WTC11 (cell line): ENCODE data around the gene TREML1. TPM values are rescaled to one million over a fixed set of nuclear protein-coding genes. Genes with fewer than 3 reads are reported as not detected.

Experiments used
- ATAC-seq: fragments of 200-7000 bp; cut with Tn5 transposase; 2 replicates; pipeline ENCODE4 v1.10.0; 2021; ENCODE audit warnings: mild to moderate bottlenecking, moderate library complexity
- CTCF ChIA-PET: fragments of 300-600 bp; sonication (Branson Sonifier 250); formaldehyde crosslinking; loops from one replicate; lab custom pipeline; 2021; ENCODE audit warnings: antibody characterized with exemption; lab: Charles Lee
- POLR2A ChIA-PET: fragments of 350-600 bp; sonication (Branson Sonifier 250); formaldehyde crosslinking; loops from one replicate; lab custom pipeline; 2021; ENCODE audit warnings: antibody characterized with exemption; lab: Charles Lee
- DNase-seq: peaks from one replicate; pipeline ENCODE4 v3.0.0; 2021; ENCODE audit warnings: low spot score
- H3K27ac Mint-ChIP-seq: 2 replicates; pipeline ENCODE4 v1.8.0; 2021; ENCODE audit warnings: mixed read lengths
- H3K27me3 Mint-ChIP-seq: 2 replicates; pipeline ENCODE4 v1.8.0; 2021; ENCODE audit warnings: low read depth, mild to moderate bottlenecking, moderate library complexity, mixed read lengths
- H3K36me3 Mint-ChIP-seq: 2 replicates; pipeline ENCODE4 v1.8.0; 2021; ENCODE audit warnings: mixed read lengths
- H3K4me1 Mint-ChIP-seq: 2 replicates; pipeline ENCODE4 v1.8.0; 2022; ENCODE audit warnings: mixed read lengths
- H3K4me3 Mint-ChIP-seq: 2 replicates; pipeline ENCODE4 v1.8.0; 2021; ENCODE audit warnings: mild to moderate bottlenecking, moderate library complexity, mixed read lengths
- H3K9me3 Mint-ChIP-seq: 2 replicates; pipeline ENCODE4 v1.8.0; 2021; ENCODE audit warnings: mixed read lengths
- ATF1 ChIP-seq: sonication (generic); formaldehyde crosslinking; IDR thresholded peaks from 2 replicates; pipeline ENCODE4 v1.8.1; 2023; ENCODE audit warnings: mild to moderate bottlenecking, moderate library complexity, missing genetic modification reagents
- CBFB ChIP-seq: sonication (generic); formaldehyde crosslinking; IDR thresholded peaks from 2 replicates; pipeline ENCODE4 v1.8.1; 2022; ENCODE audit warnings: mild to moderate bottlenecking, low read depth, missing genetic modification reagents
- FOXP1 ChIP-seq: sonication (generic); formaldehyde crosslinking; IDR thresholded peaks from 2 replicates; pipeline ENCODE4 v1.8.0; 2022; ENCODE audit warnings: missing genetic modification reagents, mild to moderate bottlenecking, moderate library complexity, borderline replicate concordance
- HMGA2 ChIP-seq: fragments of 250-450 bp; sonication (Bioruptor Pico); IDR thresholded peaks from 2 replicates; pipeline ENCODE4 v1.4.0; 2021; ENCODE audit warnings: mild to moderate bottlenecking, moderate library complexity
- RELA ChIP-seq: sonication (generic); formaldehyde crosslinking; IDR thresholded peaks from 2 replicates; pipeline ENCODE4 v1.8.1; 2022; ENCODE audit warnings: missing genetic modification reagents, mild to moderate bottlenecking, borderline replicate concordance
- RORB ChIP-seq: fragments of 250-450 bp; sonication (Bioruptor Pico); IDR thresholded peaks from 2 replicates; pipeline ENCODE4 v1.9.0; 2021; ENCODE audit warnings: mild to moderate bottlenecking
- SMAD3 ChIP-seq: sonication (generic); formaldehyde crosslinking; IDR thresholded peaks from 2 replicates; pipeline ENCODE4 v1.8.0; 2022; ENCODE audit warnings: missing genetic modification reagents, mild to moderate bottlenecking, borderline replicate concordance
- TEAD1 ChIP-seq: sonication (generic); formaldehyde crosslinking; IDR thresholded peaks from 2 replicates; pipeline ENCODE4 v1.8.0; 2022; ENCODE audit warnings: mild to moderate bottlenecking, missing genetic modification reagents
- TEAD4 ChIP-seq: sonication (generic); formaldehyde crosslinking; IDR thresholded peaks from 2 replicates; pipeline ENCODE4 v1.8.0; 2022; ENCODE audit warnings: mild to moderate bottlenecking, missing genetic modification reagents
- ZNF423 ChIP-seq: fragments of 250-450 bp; sonication (Bioruptor Pico); IDR thresholded peaks from 2 replicates; pipeline ENCODE4 v2.1.2; 2022; ENCODE audit warnings: mild to moderate bottlenecking, moderate library complexity
- ZNF671 ChIP-seq: fragments of 250-450 bp; sonication (Bioruptor Pico); IDR thresholded peaks from 2 replicates; pipeline ENCODE4 v1.8.0; 2021; ENCODE audit warnings: mild to moderate bottlenecking
- total RNA-seq: library from RNA; stranded (reverse); gene quantifications from 3 replicates; pipeline ENCODE4 v1.2.3, GENCODE V29; 2021
- TF ChIP-seq, protein P1 (sequence below): fragments of 250-450 bp; sonication (Bioruptor Pico); IDR thresholded peaks from 2 replicates; pipeline ENCODE4 v1.8.0; 2021; ENCODE audit warnings: mild to moderate bottlenecking
- TF ChIP-seq, protein P2 (sequence below): sonication (generic); formaldehyde crosslinking; IDR thresholded peaks from 2 replicates; pipeline ENCODE4 v1.8.1; 2023; ENCODE audit warnings: mild to moderate bottlenecking, moderate library complexity, missing genetic modification reagents
- TF ChIP-seq, protein P3 (sequence below): fragments of 250-450 bp; sonication (Bioruptor Pico); IDR thresholded peaks from 2 replicates; pipeline ENCODE4 v1.9.0; 2021; ENCODE audit warnings: mild to moderate bottlenecking
- TF ChIP-seq, protein P4 (sequence below): sonication (generic); formaldehyde crosslinking; IDR thresholded peaks from 2 replicates; pipeline ENCODE4 v1.8.0; 2023; ENCODE audit warnings: mild to moderate bottlenecking, missing genetic modification reagents
- TF ChIP-seq, protein P5 (sequence below): sonication (generic); formaldehyde crosslinking; IDR thresholded peaks from 2 replicates; pipeline ENCODE4 v1.8.1; 2022; ENCODE audit warnings: low read depth, missing genetic modification reagents, borderline replicate concordance
- TF ChIP-seq, protein P6 (sequence below): fragments of 250-450 bp; sonication (Bioruptor Pico); IDR thresholded peaks from 2 replicates; pipeline ENCODE4 v1.9.0; 2021; ENCODE audit warnings: mild to moderate bottlenecking
- TF ChIP-seq, protein P7 (sequence below): sonication (generic); formaldehyde crosslinking; IDR thresholded peaks from 2 replicates; pipeline ENCODE4 v1.8.0; 2022; ENCODE audit warnings: mild to moderate bottlenecking, missing genetic modification reagents

The TREML1 gene
- total RNA-seq, 1 experiment from 2014 or later: not detected

DNA sequence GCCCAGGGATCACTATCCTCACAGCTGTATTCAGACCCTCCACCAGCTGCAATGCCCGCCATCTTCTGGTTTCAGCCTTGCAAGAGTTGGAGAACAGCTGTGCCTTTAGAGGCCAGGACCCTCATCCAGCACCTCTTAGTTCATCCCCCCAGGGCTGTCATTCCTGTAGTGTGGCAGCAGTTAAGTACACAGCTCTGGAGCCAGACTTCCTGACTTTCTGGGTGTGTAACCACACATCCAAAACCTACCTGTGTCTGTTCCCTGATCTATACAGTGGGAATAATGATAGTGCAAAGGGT, 9.2 kb upstream of the TREML1 start:
- DNase-seq: no peak
- ChIA-PET CTCF (no interaction called here), POLR2A (no interaction called here)
- no peak overlapping the region for H3K4me3 Mint-ChIP-seq
- peaks cover 4% of the 10 kb centered on the region; the same call in 1 of the 2 replicates for H3K27me3 Mint-ChIP-seq
- no peaks in the 10 kb centered on the region for H3K9me3 Mint-ChIP-seq
- no peaks in the 10 kb centered on the region for H3K36me3 Mint-ChIP-seq
- no peak for ATAC-seq
- H3K4me1 Mint-ChIP-seq: no peaks in the 10 kb centered on the region
- TF ChIP-seq, protein P1, sequence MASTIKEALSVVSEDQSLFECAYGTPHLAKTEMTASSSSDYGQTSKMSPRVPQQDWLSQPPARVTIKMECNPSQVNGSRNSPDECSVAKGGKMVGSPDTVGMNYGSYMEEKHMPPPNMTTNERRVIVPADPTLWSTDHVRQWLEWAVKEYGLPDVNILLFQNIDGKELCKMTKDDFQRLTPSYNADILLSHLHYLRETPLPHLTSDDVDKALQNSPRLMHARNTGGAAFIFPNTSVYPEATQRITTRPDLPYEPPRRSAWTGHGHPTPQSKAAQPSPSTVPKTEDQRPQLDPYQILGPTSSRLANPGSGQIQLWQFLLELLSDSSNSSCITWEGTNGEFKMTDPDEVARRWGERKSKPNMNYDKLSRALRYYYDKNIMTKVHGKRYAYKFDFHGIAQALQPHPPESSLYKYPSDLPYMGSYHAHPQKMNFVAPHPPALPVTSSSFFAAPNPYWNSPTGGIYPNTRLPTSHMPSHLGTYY (CRISPR knock-in tag): no peak
- TF ChIP-seq ZNF423: no peak
- TF ChIP-seq, protein P2, sequence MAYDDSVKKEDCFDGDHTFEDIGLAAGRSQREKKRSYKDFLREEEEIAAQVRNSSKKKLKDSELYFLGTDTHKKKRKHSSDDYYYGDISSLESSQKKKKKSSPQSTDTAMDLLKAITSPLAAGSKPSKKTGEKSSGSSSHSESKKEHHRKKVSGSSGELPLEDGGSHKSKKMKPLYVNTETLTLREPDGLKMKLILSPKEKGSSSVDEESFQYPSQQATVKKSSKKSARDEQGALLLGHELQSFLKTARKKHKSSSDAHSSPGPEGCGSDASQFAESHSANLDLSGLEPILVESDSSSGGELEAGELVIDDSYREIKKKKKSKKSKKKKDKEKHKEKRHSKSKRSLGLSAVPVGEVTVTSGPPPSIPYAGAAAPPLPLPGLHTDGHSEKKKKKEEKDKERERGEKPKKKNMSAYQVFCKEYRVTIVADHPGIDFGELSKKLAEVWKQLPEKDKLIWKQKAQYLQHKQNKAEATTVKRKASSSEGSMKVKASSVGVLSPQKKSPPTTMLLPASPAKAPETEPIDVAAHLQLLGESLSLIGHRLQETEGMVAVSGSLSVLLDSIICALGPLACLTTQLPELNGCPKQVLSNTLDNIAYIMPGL (CRISPR knock-in tag): no peak
- no peak for TF ChIP-seq FOXP1 (CRISPR knock-in tag)
- no peak for TF ChIP-seq SMAD3 (CRISPR knock-in tag)
- no peak for TF ChIP-seq TEAD4 (CRISPR knock-in tag)
- TF ChIP-seq, protein P3, sequence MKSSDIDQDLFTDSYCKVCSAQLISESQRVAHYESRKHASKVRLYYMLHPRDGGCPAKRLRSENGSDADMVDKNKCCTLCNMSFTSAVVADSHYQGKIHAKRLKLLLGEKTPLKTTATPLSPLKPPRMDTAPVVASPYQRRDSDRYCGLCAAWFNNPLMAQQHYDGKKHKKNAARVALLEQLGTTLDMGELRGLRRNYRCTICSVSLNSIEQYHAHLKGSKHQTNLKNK (CRISPR knock-in tag): no peak
- no peak for TF ChIP-seq ZNF671 (CRISPR knock-in tag)
- TF ChIP-seq RORB (CRISPR knock-in tag): no peak
- TF ChIP-seq, protein P4, sequence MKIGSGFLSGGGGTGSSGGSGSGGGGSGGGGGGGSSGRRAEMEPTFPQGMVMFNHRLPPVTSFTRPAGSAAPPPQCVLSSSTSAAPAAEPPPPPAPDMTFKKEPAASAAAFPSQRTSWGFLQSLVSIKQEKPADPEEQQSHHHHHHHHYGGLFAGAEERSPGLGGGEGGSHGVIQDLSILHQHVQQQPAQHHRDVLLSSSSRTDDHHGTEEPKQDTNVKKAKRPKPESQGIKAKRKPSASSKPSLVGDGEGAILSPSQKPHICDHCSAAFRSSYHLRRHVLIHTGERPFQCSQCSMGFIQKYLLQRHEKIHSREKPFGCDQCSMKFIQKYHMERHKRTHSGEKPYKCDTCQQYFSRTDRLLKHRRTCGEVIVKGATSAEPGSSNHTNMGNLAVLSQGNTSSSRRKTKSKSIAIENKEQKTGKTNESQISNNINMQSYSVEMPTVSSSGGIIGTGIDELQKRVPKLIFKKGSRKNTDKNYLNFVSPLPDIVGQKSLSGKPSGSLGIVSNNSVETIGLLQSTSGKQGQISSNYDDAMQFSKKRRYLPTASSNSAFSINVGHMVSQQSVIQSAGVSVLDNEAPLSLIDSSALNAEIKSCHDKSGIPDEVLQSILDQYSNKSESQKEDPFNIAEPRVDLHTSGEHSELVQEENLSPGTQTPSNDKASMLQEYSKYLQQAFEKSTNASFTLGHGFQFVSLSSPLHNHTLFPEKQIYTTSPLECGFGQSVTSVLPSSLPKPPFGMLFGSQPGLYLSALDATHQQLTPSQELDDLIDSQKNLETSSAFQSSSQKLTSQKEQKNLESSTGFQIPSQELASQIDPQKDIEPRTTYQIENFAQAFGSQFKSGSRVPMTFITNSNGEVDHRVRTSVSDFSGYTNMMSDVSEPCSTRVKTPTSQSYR: no peak
- TF ChIP-seq, protein P5, sequence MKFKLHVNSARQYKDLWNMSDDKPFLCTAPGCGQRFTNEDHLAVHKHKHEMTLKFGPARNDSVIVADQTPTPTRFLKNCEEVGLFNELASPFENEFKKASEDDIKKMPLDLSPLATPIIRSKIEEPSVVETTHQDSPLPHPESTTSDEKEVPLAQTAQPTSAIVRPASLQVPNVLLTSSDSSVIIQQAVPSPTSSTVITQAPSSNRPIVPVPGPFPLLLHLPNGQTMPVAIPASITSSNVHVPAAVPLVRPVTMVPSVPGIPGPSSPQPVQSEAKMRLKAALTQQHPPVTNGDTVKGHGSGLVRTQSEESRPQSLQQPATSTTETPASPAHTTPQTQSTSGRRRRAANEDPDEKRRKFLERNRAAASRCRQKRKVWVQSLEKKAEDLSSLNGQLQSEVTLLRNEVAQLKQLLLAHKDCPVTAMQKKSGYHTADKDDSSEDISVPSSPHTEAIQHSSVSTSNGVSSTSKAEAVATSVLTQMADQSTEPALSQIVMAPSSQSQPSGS (CRISPR knock-in tag): no peak
- no peak for TF ChIP-seq HMGA2
- TF ChIP-seq CBFB: no peak
- TF ChIP-seq, protein P6, sequence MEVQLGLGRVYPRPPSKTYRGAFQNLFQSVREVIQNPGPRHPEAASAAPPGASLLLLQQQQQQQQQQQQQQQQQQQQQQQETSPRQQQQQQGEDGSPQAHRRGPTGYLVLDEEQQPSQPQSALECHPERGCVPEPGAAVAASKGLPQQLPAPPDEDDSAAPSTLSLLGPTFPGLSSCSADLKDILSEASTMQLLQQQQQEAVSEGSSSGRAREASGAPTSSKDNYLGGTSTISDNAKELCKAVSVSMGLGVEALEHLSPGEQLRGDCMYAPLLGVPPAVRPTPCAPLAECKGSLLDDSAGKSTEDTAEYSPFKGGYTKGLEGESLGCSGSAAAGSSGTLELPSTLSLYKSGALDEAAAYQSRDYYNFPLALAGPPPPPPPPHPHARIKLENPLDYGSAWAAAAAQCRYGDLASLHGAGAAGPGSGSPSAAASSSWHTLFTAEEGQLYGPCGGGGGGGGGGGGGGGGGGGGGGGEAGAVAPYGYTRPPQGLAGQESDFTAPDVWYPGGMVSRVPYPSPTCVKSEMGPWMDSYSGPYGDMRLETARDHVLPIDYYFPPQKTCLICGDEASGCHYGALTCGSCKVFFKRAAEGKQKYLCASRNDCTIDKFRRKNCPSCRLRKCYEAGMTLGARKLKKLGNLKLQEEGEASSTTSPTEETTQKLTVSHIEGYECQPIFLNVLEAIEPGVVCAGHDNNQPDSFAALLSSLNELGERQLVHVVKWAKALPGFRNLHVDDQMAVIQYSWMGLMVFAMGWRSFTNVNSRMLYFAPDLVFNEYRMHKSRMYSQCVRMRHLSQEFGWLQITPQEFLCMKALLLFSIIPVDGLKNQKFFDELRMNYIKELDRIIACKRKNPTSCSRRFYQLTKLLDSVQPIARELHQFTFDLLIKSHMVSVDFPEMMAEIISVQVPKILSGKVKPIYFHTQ (CRISPR knock-in tag): no peak
- TF ChIP-seq, protein P7, sequence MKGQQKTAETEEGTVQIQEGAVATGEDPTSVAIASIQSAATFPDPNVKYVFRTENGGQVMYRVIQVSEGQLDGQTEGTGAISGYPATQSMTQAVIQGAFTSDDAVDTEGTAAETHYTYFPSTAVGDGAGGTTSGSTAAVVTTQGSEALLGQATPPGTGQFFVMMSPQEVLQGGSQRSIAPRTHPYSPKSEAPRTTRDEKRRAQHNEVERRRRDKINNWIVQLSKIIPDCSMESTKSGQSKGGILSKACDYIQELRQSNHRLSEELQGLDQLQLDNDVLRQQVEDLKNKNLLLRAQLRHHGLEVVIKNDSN (CRISPR knock-in tag): no peak
- TF ChIP-seq ATF1 (CRISPR knock-in tag): no peak
- TF ChIP-seq TEAD1: no peak
- no peak for TF ChIP-seq RELA (CRISPR knock-in tag)
- no peak overlapping the region for H3K27ac Mint-ChIP-seq
